Pancreas (tissue), 10 donors: ENCODE results near the gene SWAP70. TPM values are rescaled to one million over a fixed set of nuclear protein-coding genes. Genes with fewer than 3 reads are reported as not detected.

Source experiments
- ATAC-seq, 4 donors: fragments of 200-7000 bp; cut with Tn5 transposase; one replicate each; pipeline versions ENCODE4 v1.8.0 to v1.9.1; 2020; ENCODE audit warnings: mild to moderate bottlenecking in 4 of 4, moderate library complexity in 4 of 4
- DNase-seq, 6 donors: peaks; one replicate each; pipeline ENCODE4 v3.0.0-alpha.2; 2020
- FAIRE-seq: peaks from 2 replicates; lab custom pipeline; 2012; peaks lifted over from hg19 to GRCh38; lab: Jason Lieb, UNC
- H3K27ac ChIP-seq, 4 donors: fragments of 200-600 bp; sonication (generic); 1 replicate in 3 of 4; 2 replicates in 1 of 4; pipeline versions ENCODE4 v1.5.0 to v1.8.0; 2020
- H3K27me3 ChIP-seq, 4 donors: fragments of 200-600 bp; one replicate each; pipeline ENCODE4 v1.8.0; 2021
- H3K36me3 ChIP-seq, 3 donors: fragments of 200-600 bp; sonication (generic) in 1 of 3; one replicate each; pipeline versions ENCODE4 v1.5.0 to v1.8.0; 2020 to 2021
- H3K4me1 ChIP-seq, 3 donors: fragments of 200-600 bp; one replicate each; pipeline ENCODE4 v1.8.0; 2021
- H3K4me3 ChIP-seq, 4 donors: fragments of 200-600 bp; sonication (generic) in 2 of 4; one replicate each; pipeline versions ENCODE4 v1.5.0 to v1.8.0; 2020 to 2021
- H3K9me3 ChIP-seq, 4 donors: fragments of 200-600 bp; one replicate each; pipeline ENCODE4 v1.8.0; 2021
- CTCF ChIP-seq, 4 donors: fragments of 200-600 bp; sonication (generic) in 3 of 4; IDR thresholded peaks; one replicate each; pipeline versions ENCODE4 v1.5.0 to v1.8.0; 2021; ENCODE audit warnings: antibody characterized with exemption in 4 of 4
- WGBS, 2 donors: extraction: QIAGEN DNeasy Blood & Tissue Kit; methylation state at CpG; one replicate each; pipeline ENCODE4 v1.1.7; 2013; 5-methylcytosine and 5-hydroxymethylcytosine counted together
- intact Hi-C, 3 donors: fragments of 100-400 bp; cut with DNase I; formaldehyde crosslinking; loops; one replicate each; pipeline versions ENCODE4 v1.11.1 to v1.14.2; 2022
- polyA plus RNA-seq, 2 donors: library from polyadenylated mRNA; stranded (reverse); fragments of 200-250 nt; gene quantifications; one replicate each; pipeline ENCODE4 v1.2.3, GENCODE V29; 2013
- total RNA-seq, 6 donors: library from RNA; stranded (reverse); fragmentation: NEBNext Ultra II Directional in 4 of 6; extraction: Animal tissue kit (Norgen Biotek cat#: 25700) in 4 of 6; gene quantifications; one replicate each; pipeline versions ENCODE4 v1.2.1 to v1.2.4, GENCODE V29; 2021 to 2023
- donor health status: healthy with polysubstance abuse.
- donor health status: DM: no; HTN: no; CAD: no; lungs with moderate emphysema.
- donor health status: DM: no; HTN: no; CAD: no.
- donor health status: control.
- donor health status: control.
- donor health status: Bipolar disorder and iron deficiency.
- donor health status: DM: yes; HTN: yes; CAD: no.
- donor health status: DM: no; HTN: no; CAD: no.
- donor health status: DM: no; HTN: no; CAD: no.
- donor health status: DM: yes; HTN: yes; CAD: no.

SWAP70 gene
- total and polyA plus RNA-seq, 8 donors = 4.8 to 22.3 (median 10.3) TPM

- Histone ChIP-seq H3K9me3 (no peaks in the 10 kb centered on the region), H3K27ac (no peak overlapping the region), H3K4me3 (no peak overlapping the region), H3K27me3 (no peaks in the 10 kb centered on the region), H3K4me1 (peaks cover 0 to 9% (median 0%) of the 10 kb centered on the region in 3 donors), H3K36me3 (no peaks in the 10 kb centered on the region)
- intact Hi-C loops = no loop called here
- DNase-seq (no peak), FAIRE-seq (no peak), ATAC-seq (peak in 2 of 4 donors; percentile 44 to 55)
- no peak for TF ChIP-seq CTCF (IDR thresholded peaks at IDR 0.05)
- WGBS, 2 donors = 71% methylated on average over 4 of the region's 4 CpGs
Measured at GRCh38 chr11:9710223-9710622, 46.3 kb downstream of the SWAP70 start.

GRCh38 chr11:9710852-9711251 is 47.0 kb downstream of the SWAP70 start:
- no peak overlapping the region for H3K4me3 ChIP-seq
- H3K4me1 ChIP-seq = peaks cover 0 to 9% (median 0%) of the 10 kb centered on the region in 3 donors
- H3K27me3 ChIP-seq = no peaks in the 10 kb centered on the region
- H3K36me3 ChIP-seq = no peaks in the 10 kb centered on the region
- ATAC-seq (no peak), DNase-seq (no peak), FAIRE-seq (no peak)
- no peak for TF ChIP-seq CTCF (IDR thresholded peaks at IDR 0.05)
- no peak overlapping the region for H3K27ac ChIP-seq
- intact Hi-C loops = no loop called here
- no peaks in the 10 kb centered on the region for H3K9me3 ChIP-seq
- 93 to 94% methylated on average over 1 of the region's 1 CpG for WGBS, 2 donors

- H3K4me3 ChIP-seq = no peak overlapping the region
- intact Hi-C loops = no loop called here
- TF ChIP-seq CTCF (IDR thresholded peaks at IDR 0.05) = no peak
- no peak for FAIRE-seq
- ATAC-seq = peak in 1 of 4 donors; percentile 23
- H3K9me3 ChIP-seq = no peaks in the 10 kb centered on the region
- WGBS, 2 donors = 71 to 81% methylated on average over 7 of the region's 7 CpGs
- H3K27ac ChIP-seq = no peak overlapping the region
- H3K4me1 ChIP-seq = peaks cover 0 to 9% (median 0%) of the 10 kb centered on the region in 3 donors
- no peak for DNase-seq
- no peaks in the 10 kb centered on the region for H3K27me3 ChIP-seq
- no peaks in the 10 kb centered on the region for H3K36me3 ChIP-seq
Measured at GRCh38 chr11:9711454-9712307, 47.8 kb downstream of the SWAP70 start.

GRCh38 chr11:9714272-9714940 is 50.5 kb downstream of the SWAP70 start:
- FAIRE-seq = no peak
- no peak for ATAC-seq
- H3K27me3 ChIP-seq = no peaks in the 10 kb centered on the region
- H3K4me3 ChIP-seq = no peak overlapping the region
- intact Hi-C loops = no loop called here
- no peak for TF ChIP-seq CTCF (IDR thresholded peaks at IDR 0.05)
- H3K4me1 ChIP-seq = peaks cover 0 to 17% (median 4%) of the 10 kb centered on the region in 3 donors
- DNase-seq = no peak
- 59 to 81% methylated on average over 5 of the region's 5 CpGs for WGBS, 2 donors
- no peaks in the 10 kb centered on the region for H3K36me3 ChIP-seq
- H3K27ac ChIP-seq = no peak overlapping the region
- no peaks in the 10 kb centered on the region for H3K9me3 ChIP-seq
